Forelimb muscle (tissue), 1 donor: Measurements from ENCODE around the gene FOXF1. TPM values are rescaled to one million over a fixed set of nuclear protein-coding genes. Genes with fewer than 3 reads are reported as not detected.

Experiments
- DNase-seq: peaks from one replicate; pipeline ENCODE4 v3.0.0-alpha.2; 2013; ENCODE audit warnings: low read depth
- polyA plus RNA-seq: library from polyadenylated mRNA; unstranded; fragments of 120-200 nt; gene quantifications from one replicate; pipeline ENCODE4 v1.2.1, GENCODE V29; 2013; ENCODE audit not compliant: insufficient read length

FOXF1 gene
- polyA plus RNA-seq, 1 donor: not detected

- no peak for DNase-seq
Observed at GRCh38 chr16:86556576-86556975, 46.2 kb downstream of the FOXF1 start.

- no peak for DNase-seq
Observed at GRCh38 chr16:86557587-86557986, 47.3 kb downstream of the FOXF1 start.

- DNase-seq: no peak
Observed at GRCh38 chr16:86558355-86559193, 48.2 kb downstream of the FOXF1 start.

- DNase-seq: no peak
Observed at GRCh38 chr16:86559802-86560305, 49.5 kb downstream of the FOXF1 start.

- no peak for DNase-seq
Observed at GRCh38 chr16:86562356-86562755, 52.0 kb downstream of the FOXF1 start.

GRCh38 chr16:86563469-86564345 is 53.4 kb downstream of the FOXF1 start:
- DNase-seq: peak; percentile 69

Other genes with a start within 250 kb of the FOXF1 start
- 11.9 TPM for gene MTHFSD, start 44.7 kb downstream of the FOXF1 start, polyA plus RNA-seq
- 0.57 TPM for gene FOXC2, start 56.3 kb downstream of the FOXF1 start, polyA plus RNA-seq
- gene FOXL1, start 68.0 kb downstream of the FOXF1 start, polyA plus RNA-seq: 0.24 TPM